Activated CD4-positive, CD25-positive, alpha-beta regulatory T cell treated with anti-CD3 and anti-CD28 coated beads, Interleukin-2, amount 50 U/mL, for 72 hours (primary cell): Measurements from ENCODE around the gene FCN1.
"Not testable (repeated sequence)": the region's sequence is repeated elsewhere in the genome, so short reads cannot be mapped to it uniquely, and the experiment has no call there.

Source experiments
- DNase-seq: peaks from one replicate; pipeline ENCODE4 v3.0.0; 2021

FCN1 gene

GRCh38 chr9:134917431-134918373 is at the start of gene FCN1:
TSS of gene FCN1 (minus strand) at chr9:134917912. CDS start at chr9:134917871, 41 bp downstream.
- no peak for DNase-seq

- DNase-seq: no peak
These were observed 49.2 kb upstream of the FCN1 start for GRCh38 chr9:134966697-134967546.

DNA sequence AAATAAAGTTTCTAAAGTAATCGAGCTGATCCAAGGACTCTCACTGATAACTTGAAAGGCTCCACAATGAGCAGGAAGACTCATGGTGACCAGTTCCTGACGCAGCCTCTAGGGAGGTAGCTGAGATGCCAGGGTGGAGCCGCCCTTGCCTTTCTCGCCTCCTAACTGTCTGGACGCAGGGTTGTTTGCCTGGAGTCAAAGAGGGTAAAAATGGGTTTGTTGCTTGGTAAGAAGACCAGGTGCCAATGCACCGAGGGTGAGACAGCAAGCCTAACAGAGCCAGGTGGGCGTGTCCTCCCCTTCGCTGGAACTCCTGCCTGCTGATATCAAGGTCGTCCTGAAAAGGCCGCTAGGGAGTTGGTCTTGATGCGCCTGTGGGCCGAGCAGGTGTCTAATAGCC is 48.6 kb upstream of the FCN1 start:
- no peak for DNase-seq

DNA sequence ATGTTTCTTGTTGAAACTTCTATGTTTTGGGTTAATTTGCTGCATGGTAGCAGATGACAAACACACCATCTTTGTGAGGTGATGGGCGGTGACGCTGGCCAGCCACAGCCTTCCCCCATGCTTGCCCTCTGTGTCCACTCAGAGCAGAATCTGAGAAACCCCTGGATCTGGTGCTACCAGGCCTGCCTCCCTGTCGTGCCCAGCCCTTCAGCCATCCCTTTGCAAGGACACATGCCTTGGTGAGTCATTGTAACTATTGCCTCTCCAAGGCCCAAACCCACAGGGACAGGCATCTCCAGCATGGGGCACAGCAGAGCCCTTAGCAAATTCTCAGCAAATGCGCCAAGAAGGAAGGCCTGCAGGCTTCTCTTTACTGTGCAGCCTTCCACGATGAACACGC is 48.1 kb upstream of the FCN1 start:
- no peak for DNase-seq

DNA sequence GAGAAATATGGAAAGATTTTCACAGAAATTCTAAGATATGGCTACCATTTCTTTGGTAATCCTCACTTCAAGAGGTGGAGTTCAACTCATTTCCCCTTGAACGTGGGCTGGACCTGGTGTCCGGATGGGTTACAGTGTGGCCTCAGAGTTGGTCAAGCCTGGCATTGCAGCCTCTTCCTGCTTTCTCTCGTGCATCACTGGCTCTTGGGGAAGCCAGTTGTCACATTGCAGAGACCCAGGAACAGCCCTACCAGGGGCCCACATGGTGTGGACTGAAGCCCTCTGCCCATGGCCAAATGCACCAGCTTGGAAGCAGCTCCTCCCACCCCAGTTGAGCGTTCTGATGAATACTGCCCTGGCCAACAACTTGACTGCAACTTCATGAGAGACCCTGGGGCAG is 47.7 kb upstream of the FCN1 start:
- DNase-seq: peak; percentile 20

GRCh38 chr9:134964271-134965055 is 46.8 kb upstream of the FCN1 start:
- DNase-seq: peak; percentile 12

GRCh38 chr9:134963546-134963945 is 45.8 kb upstream of the FCN1 start:
- peak; percentile 11 for DNase-seq

GRCh38 chr9:134962973-134963364 is 45.3 kb upstream of the FCN1 start:
- peak; percentile 17 for DNase-seq

GRCh38 chr9:134962065-134962972 is 44.6 kb upstream of the FCN1 start:
- DNase-seq: peak; percentile 13

- DNase-seq: no peak
These were observed 43.8 kb upstream of the FCN1 start for GRCh38 chr9:134961331-134962064.

DNA sequence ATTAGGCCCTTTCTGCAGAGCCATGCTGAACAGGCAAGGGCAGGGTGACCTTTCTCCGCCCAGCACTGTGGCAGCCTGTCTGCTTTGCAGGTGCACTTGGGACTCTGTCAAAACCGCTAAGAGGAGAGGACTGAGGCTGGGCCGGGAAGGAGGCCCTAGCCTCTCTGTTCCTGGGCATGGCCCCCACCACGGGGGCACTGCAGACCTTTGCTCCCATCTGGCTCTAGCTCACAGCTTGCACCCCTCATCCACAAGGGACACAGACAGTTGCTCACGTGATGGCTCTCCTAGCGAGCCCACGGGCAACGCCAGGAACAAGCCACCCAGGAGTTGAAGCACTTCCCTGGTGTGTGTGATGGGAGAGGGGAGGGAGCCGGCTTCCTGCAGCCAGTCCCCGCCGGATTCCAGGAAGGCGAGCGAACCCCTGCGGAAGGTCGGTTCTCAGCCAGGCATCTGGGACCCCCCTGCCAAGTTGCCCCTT is 43.0 kb upstream of the FCN1 start:
- DNase-seq: no peak

- DNase-seq: no peak
These were observed 42.2 kb upstream of the FCN1 start for GRCh38 chr9:134959971-134960310.

GRCh38 chr9:134959126-134959970 is 41.6 kb upstream of the FCN1 start:
- DNase-seq: no peak

DNA sequence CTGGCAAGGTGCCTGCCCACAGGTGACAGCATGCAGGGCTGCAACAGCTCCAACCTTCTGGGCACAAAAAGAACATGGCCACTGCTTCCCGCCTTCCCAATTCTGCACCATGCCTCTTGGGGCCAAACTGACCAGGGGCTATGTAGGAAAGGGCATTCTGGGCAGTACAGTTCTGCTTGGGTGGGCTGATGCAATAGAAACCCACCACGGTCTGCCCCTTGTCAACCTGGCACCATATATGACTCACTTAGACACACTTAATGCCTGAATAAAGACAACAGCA is 40.2 kb upstream of the FCN1 start:
- DNase-seq: no peak

- no peak for DNase-seq
These were observed 39.6 kb upstream of the FCN1 start for GRCh38 chr9:134957165-134957944.

GRCh38 chr9:134956387-134956786 is 38.7 kb upstream of the FCN1 start:
- not testable (repeated sequence) for DNase-seq

- peak; percentile 8 for DNase-seq
These were observed 38.1 kb upstream of the FCN1 start for GRCh38 chr9:134955801-134956200.

DNA sequence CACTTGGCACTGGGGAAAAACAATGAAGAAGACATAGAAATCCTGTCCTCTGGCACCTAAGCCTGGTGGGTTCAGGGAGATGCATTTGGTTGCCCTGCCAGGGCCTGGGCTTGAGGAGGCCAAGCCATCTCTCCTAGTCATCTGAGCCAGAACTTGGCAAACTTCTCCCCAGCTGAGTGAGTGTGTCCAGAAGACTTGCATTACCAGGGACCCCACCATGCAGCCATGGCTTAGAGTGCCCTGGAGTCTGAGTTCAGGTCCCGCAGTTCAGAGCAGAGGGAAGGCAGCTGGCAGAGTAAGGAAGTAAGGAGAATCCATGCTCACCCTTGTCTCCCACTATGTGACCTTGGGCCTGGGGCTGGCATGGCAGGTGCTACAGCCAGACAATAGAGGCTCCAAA is 37.4 kb upstream of the FCN1 start:
- DNase-seq: no peak

- DNase-seq: no peak
These were observed 34.3 kb upstream of the FCN1 start for GRCh38 chr9:134951994-134952393.

- DNase-seq: no peak
These were observed 33.7 kb upstream of the FCN1 start for GRCh38 chr9:134951461-134951860.
